Osteoblast (primary cell): ENCODE measurements around the gene CSHL1. TPM values are rescaled to one million over a fixed set of nuclear protein-coding genes. Genes with fewer than 3 reads are reported as not detected.

Experiments
- DNase-seq: peaks from one replicate; pipeline ENCODE4 v3.0.0; 2011; ENCODE audit warnings: low spot score, mixed read lengths; ENCODE audit not compliant: insufficient read length; ENCODE audit errors: missing footprints
- H2AFZ ChIP-seq: 2 replicates; pipeline ENCODE4 v1.6.0; 2011; ENCODE audit warnings: mild to moderate bottlenecking, low read length
- H3K27ac ChIP-seq: 2 replicates; pipeline ENCODE4 v1.5.1; 2011; ENCODE audit warnings: mild to moderate bottlenecking, low read depth, low read length, moderate library complexity
- H3K27me3 ChIP-seq: 2 replicates; pipeline ENCODE4 v1.6.0; 2012; ENCODE audit warnings: mild to moderate bottlenecking, control low read depth, inconsistent platforms, low read length, moderate library complexity; ENCODE audit not compliant: insufficient read depth
- H3K36me3 ChIP-seq: 2 replicates; pipeline ENCODE4 v1.5.1; 2011; ENCODE audit warnings: mild to moderate bottlenecking, low read length, control low read depth, moderate library complexity; ENCODE audit not compliant: insufficient read depth
- H3K4me1 ChIP-seq: 2 replicates; pipeline ENCODE4 v1.5.1; 2011; ENCODE audit warnings: mild to moderate bottlenecking, low read length, control low read depth, moderate library complexity; ENCODE audit not compliant: insufficient read depth
- H3K4me2 ChIP-seq: 2 replicates; pipeline ENCODE4 v1.6.0; 2011; ENCODE audit warnings: mild to moderate bottlenecking, low read length; ENCODE audit not compliant: insufficient read depth
- H3K4me3 ChIP-seq: fragments of 200-600 bp; sonication (generic); 3 replicates; pipeline ENCODE4 v1.5.1; 2012; ENCODE audit warnings: mild to moderate bottlenecking, low read length, inconsistent platforms; ENCODE audit not compliant: insufficient read depth
- H3K79me2 ChIP-seq: 2 replicates; pipeline ENCODE4 v1.6.0; 2012; ENCODE audit warnings: mild to moderate bottlenecking, low read length, control low read depth, inconsistent platforms; ENCODE audit not compliant: insufficient read depth
- H3K9me3 ChIP-seq: 2 replicates; pipeline ENCODE4 v1.5.1; 2011; ENCODE audit warnings: low read depth, low read length, control low read depth
- H4K20me1 ChIP-seq: 2 replicates; pipeline ENCODE4 v1.6.0; 2012; ENCODE audit warnings: mild to moderate bottlenecking, low read length, control low read depth; ENCODE audit not compliant: insufficient read depth
- CTCF ChIP-seq: IDR thresholded peaks from 2 replicates; pipeline ENCODE4 v1.5.1; 2011; ENCODE audit warnings: mild to moderate bottlenecking, low read depth, low read length, moderate library complexity; ENCODE audit errors: extremely low read depth
- total RNA-seq: library from RNA; depleted of rRNA; stranded (reverse); fragments of >200 nt; gene quantifications from 2 replicates; pipeline ENCODE4 v1.2.3, GENCODE V29; 2012

CSHL1 gene
- total RNA-seq, 1 donor: not detected

- Histone ChIP-seq H3K4me2 (no peak overlapping the region), H3K27me3 (no peaks in the 10 kb centered on the region), H3K9me3 (no peaks in the 10 kb centered on the region), H4K20me1 (no peaks in the 10 kb centered on the region), H2AFZ (no peak overlapping the region), H3K4me1 (no peaks in the 10 kb centered on the region), H3K4me3 (no peak overlapping the region), H3K79me2 (no peaks in the 10 kb centered on the region), H3K36me3 (no peaks in the 10 kb centered on the region), H3K27ac (no peak overlapping the region)
- DNase-seq: peak; percentile 64
- TF ChIP-seq CTCF: no peak
Measured at GRCh38 chr17:63940584-63940983, 29.5 kb upstream of the CSHL1 start.

- no peak for TF ChIP-seq CTCF
- peak; percentile 68 for DNase-seq
- Histone ChIP-seq H3K4me2 (no peak overlapping the region), H2AFZ (no peak overlapping the region), H3K4me3 (no peak overlapping the region), H3K9me3 (no peaks in the 10 kb centered on the region), H3K79me2 (no peaks in the 10 kb centered on the region), H3K4me1 (no peaks in the 10 kb centered on the region), H4K20me1 (no peaks in the 10 kb centered on the region), H3K36me3 (no peaks in the 10 kb centered on the region), H3K27ac (no peak overlapping the region), H3K27me3 (no peaks in the 10 kb centered on the region)
Measured at GRCh38 chr17:63939884-63940283, 28.8 kb upstream of the CSHL1 start.

GRCh38 chr17:63939401-63939800 is 28.3 kb upstream of the CSHL1 start:
- Histone ChIP-seq H3K4me2 (no peak overlapping the region), H3K79me2 (no peaks in the 10 kb centered on the region), H3K4me3 (no peak overlapping the region), H3K27me3 (no peaks in the 10 kb centered on the region), H3K9me3 (no peaks in the 10 kb centered on the region), H3K27ac (no peak overlapping the region), H4K20me1 (no peaks in the 10 kb centered on the region), H3K4me1 (no peaks in the 10 kb centered on the region), H2AFZ (no peak overlapping the region), H3K36me3 (no peaks in the 10 kb centered on the region)
- peak; percentile 44 for DNase-seq
- TF ChIP-seq CTCF: no peak

- H3K79me2 ChIP-seq: no peaks in the 10 kb centered on the region
- no peak for TF ChIP-seq CTCF
Measured at GRCh38 chr17:63937920-63938319, 26.9 kb upstream of the CSHL1 start.

More at GRCh38 chr17:63937920-63938319, 26.9 kb upstream of the CSHL1 start:
- Histone ChIP-seq H3K4me2 (no peak overlapping the region), H3K27ac (no peak overlapping the region), H3K9me3 (no peaks in the 10 kb centered on the region), H2AFZ (no peak overlapping the region), H4K20me1 (no peaks in the 10 kb centered on the region), H3K4me3 (no peak overlapping the region), H3K27me3 (peaks cover 2% of the 10 kb centered on the region), H3K4me1 (no peaks in the 10 kb centered on the region), H3K36me3 (no peaks in the 10 kb centered on the region)
- DNase-seq: no peak
